Cardiac fibroblast (primary cell): ENCODE measurements around the gene EFNA1.

ENCODE experiments used
- DNase-seq, 2 donors: peaks; one replicate each; pipeline versions ENCODE4 v3.0.0 to v3.0.0-alpha.2; 2010; ENCODE audit warnings: low read depth in 2 of 2
- H3K4me3 ChIP-seq, 2 donors: replicated peaks in 1 of 2; 1 replicate in 1 of 2; 2 replicates in 1 of 2; pipeline ENCODE4 v1.5.1; 2011; ENCODE audit warnings: low read depth in 2 of 2, low read length in 2 of 2, mild to moderate bottlenecking in 2 of 2, moderate library complexity in 1 of 2
- TF ChIP-seq, protein P1 (sequence below): IDR thresholded peaks from one replicate; pipeline ENCODE4 v1.5.1; 2011; ENCODE audit warnings: low read depth, mild to moderate bottlenecking, low read length, inconsistent platforms

The EFNA1 gene

DNA sequence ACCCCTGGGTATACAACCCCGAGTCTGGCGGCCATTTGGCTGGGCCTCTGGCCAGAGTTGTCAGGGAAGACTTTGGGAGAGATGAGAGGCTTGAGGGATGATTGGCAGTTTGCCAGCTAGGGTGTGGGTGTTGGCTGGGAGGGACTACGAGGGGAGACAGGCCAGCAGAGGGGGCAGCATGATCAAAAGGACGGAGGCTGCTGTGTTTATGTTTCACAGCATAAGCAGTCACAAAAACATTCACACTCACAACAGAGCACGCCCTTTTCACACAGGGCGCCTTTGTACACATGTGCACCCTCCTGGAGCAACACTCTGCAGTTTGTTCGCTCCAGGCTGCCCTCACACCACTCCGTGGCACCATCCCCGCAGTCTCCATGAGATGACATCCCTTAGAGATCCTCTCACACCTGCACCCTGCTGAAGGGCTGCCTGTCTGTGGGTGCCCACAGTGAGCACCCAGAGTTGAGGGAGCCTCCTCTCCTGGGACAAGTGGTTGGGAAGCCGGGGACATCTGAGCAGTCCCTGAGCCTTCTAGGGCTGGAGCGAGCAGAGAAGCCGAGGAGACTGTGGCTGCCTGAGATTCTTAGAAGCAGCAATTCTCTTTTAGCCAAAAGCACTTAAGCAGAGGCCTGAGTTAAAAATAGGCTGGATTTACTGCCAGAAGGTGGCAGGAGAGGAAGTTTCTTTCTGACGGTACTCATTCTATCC is 33.6 kb upstream of the EFNA1 start:
- peak; percentile 63 to 74 for DNase-seq
- H3K4me3 ChIP-seq = no peak overlapping the region
- TF ChIP-seq, protein P1, sequence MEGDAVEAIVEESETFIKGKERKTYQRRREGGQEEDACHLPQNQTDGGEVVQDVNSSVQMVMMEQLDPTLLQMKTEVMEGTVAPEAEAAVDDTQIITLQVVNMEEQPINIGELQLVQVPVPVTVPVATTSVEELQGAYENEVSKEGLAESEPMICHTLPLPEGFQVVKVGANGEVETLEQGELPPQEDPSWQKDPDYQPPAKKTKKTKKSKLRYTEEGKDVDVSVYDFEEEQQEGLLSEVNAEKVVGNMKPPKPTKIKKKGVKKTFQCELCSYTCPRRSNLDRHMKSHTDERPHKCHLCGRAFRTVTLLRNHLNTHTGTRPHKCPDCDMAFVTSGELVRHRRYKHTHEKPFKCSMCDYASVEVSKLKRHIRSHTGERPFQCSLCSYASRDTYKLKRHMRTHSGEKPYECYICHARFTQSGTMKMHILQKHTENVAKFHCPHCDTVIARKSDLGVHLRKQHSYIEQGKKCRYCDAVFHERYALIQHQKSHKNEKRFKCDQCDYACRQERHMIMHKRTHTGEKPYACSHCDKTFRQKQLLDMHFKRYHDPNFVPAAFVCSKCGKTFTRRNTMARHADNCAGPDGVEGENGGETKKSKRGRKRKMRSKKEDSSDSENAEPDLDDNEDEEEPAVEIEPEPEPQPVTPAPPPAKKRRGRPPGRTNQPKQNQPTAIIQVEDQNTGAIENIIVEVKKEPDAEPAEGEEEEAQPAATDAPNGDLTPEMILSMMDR = peak; percentile 45

DNA sequence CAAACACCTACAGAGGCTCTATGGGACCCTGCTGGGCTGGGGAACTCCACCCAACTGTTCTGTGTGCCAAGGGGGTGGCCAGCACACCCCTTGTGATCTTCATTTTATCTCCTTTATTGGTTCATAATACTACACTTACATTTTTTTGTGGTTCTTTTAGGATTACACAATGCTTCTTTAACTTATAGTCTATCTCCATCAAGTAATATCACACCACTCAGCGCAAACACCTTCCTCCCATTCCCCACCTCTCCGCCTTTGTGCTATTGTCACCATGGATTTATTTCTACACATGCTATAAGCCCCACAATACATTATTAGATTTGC is 33.1 kb upstream of the EFNA1 start:
- no peak for DNase-seq
- no peak overlapping the region for H3K4me3 ChIP-seq
- TF ChIP-seq, protein P1 = no peak

DNA sequence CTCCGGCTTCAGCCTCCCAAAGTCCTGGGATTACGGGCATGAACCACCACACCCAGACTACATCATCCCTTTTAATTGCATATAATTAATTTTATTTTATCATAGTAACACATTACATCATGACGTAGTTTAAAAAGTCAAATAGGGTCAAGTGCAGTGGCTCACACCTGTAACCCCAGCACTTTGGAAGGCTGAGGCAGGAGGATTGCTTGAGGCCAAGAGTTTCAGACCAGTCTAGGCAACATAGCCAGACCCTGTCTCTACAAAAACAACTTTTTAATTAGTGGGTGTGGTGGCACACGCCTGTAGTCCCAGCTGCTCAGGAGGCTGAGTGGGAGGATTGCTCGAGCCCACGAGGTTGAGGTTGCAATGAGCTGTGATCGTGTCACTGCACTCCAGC is 28.3 kb upstream of the EFNA1 start:
- no peak overlapping the region for H3K4me3 ChIP-seq
- TF ChIP-seq, protein P1 = no peak
- no peak for DNase-seq

DNA sequence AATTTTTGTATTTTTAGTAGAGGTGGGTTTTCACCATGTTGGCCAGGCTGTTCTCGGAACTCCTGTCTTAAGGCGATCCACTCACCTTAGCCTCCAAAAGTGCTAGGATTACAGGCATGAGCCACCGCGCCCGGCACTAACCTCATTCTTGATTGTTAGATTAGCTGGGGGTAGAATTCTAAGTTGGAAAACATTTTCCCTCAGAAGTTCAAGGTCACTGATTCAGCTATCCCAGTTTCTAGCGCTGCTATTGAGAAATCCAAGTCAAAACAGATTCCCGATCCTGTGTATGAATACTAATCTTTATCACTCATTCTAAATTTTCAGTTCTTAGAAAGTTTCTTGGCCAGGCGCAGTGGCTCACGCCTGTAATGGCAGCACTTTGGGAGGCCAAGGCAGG is 24.4 kb upstream of the EFNA1 start:
- TF ChIP-seq, protein P1 = no peak
- no peak for DNase-seq
- no peak overlapping the region for H3K4me3 ChIP-seq

DNA sequence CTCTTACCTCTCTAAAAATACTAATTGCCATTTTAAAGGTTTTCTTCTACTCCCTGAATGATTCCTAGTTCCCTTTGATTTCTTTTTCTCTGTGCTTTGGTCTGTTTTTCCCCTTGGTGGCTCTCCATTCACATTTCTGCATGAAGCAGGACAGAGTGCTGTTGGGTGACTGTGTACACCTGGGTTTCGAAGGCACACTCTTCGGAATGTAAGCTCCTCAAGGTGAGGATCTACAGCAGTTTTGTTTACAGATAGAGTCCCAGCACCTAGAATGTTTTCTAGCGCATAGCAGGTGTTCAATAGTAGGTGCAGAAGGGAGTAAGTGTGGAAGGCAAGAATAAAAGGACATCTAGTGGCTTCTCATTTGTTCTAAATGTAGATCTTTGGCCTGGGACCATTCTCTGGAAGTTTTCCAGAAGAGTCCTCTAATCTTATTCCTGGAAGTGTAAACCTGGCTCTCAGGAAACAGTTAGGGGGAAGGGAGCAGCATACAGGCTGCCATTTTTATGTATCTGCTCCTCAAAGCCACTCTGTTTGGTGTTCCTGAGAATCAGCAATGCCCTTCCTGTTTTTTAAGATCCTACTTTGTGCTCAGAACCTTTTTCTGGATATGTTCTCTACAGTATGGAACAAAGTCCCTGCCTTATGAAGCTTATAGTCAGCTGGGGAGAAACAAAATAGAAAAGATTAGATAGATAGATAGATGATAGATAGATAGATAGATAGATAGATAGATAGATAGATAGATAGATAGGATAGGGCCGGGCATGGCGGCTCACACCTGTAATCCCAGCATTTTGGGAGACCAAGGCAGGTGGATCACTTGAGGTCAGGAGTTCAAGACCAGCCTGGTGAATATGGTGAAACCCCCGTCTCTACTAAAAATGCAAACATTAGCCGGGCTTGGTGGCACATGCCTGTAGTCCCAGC is 22.8 kb upstream of the EFNA1 start:
- no peak overlapping the region for H3K4me3 ChIP-seq
- DNase-seq = no peak
- TF ChIP-seq, protein P1 = no peak

DNA sequence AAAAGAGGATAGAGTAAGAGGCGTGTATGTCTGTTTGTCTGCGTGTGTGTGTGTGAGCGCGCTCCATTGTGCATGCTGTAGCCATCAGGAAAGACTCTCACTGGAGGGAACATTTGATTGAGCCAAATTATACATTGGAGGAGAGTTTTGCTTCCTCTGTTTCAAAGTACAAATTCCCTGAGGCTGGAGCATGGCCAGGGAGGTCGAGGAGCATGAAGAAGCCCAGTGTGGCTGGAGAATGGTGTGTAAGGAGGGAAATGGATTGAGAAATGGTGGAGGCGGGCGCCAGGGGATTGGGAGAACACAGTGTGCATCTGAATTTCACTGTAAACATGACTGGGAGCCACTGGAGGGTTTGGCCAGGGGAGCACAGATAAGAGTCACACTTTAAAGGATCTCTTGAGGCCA is 22.1 kb upstream of the EFNA1 start:
- TF ChIP-seq, protein P1 = no peak
- DNase-seq = peak; percentile 20 to 88
- no peak overlapping the region for H3K4me3 ChIP-seq
